HEK293 (cell line): ENCODE measurements around the gene EN2.

Experiments used
- CTCF ChIA-PET: fragments of 350-600 bp; formaldehyde crosslinking; extraction: SDS; loops from one replicate; lab custom pipeline; 2021; ENCODE audit warnings: antibody characterized with exemption; lab: Yijun Ruan, JAX
- POLR2A ChIA-PET: fragments of 300-600 bp; formaldehyde crosslinking; extraction: SDS; loops from one replicate; lab custom pipeline; 2020; ENCODE audit warnings: antibody characterized with exemption, inconsistent platforms; lab: Yijun Ruan, JAX
- H3K27ac ChIP-seq: fragments of 200-500 bp; sonication (Bioruptor generic); 2 replicates; pipeline ENCODE4 v1.5.1; 2014; ENCODE audit warnings: low read depth, low read length, control low read depth, inconsistent platforms; ENCODE audit errors: extremely low read depth
- H3K36me3 ChIP-seq, 2 experiments: fragments of 200-500 bp in 1 of 2; sonication (Bioruptor generic) in 1 of 2; 1 replicate in 1 of 2; 2 replicates in 1 of 2; pipeline ENCODE4 v1.5.1; 2014 to 2017; ENCODE audit warnings: inconsistent platforms in 2 of 2, low read length in 2 of 2; ENCODE audit not compliant: control insufficient read depth in 2 of 2, insufficient read depth in 1 of 2
- H3K4me1 ChIP-seq: fragments of 200-500 bp; sonication (Bioruptor generic); 2 replicates; pipeline ENCODE4 v1.5.1; 2014; ENCODE audit warnings: mild to moderate bottlenecking, low read length, inconsistent platforms; ENCODE audit not compliant: control insufficient read depth, insufficient read depth
- H3K4me3 ChIP-seq: 2 replicates; pipeline ENCODE4 v1.5.1; 2011; ENCODE audit warnings: low read depth, mild to moderate bottlenecking, control low read depth, low read length, moderate library complexity
- H3K9me3 ChIP-seq: fragments of 200-500 bp; sonication (Bioruptor generic); 2 replicates; pipeline ENCODE4 v1.5.1; 2014; ENCODE audit warnings: low read depth, low read length, inconsistent platforms; ENCODE audit not compliant: control insufficient read depth, insufficient read depth
- HOXD13 ChIP-seq: sonication (generic); formaldehyde crosslinking; IDR thresholded peaks from 2 replicates; pipeline ENCODE4 v1.8.0; 2022; ENCODE audit warnings: missing genetic modification reagents, borderline replicate concordance
- KLF17 ChIP-seq: fragments of 450-650 bp; formaldehyde crosslinking; IDR thresholded peaks from 2 replicates; pipeline ENCODE4 v1.5.1; 2016; ENCODE audit warnings: missing biosample characterization, missing genetic modification characterization
- REPIN1 ChIP-seq: fragments of 450-650 bp; formaldehyde crosslinking; IDR thresholded peaks from 2 replicates; pipeline ENCODE4 v1.5.1; 2017; ENCODE audit warnings: missing biosample characterization, missing genetic modification characterization, low read depth
- REST ChIP-seq: fragments of 450-650 bp; formaldehyde crosslinking; IDR thresholded peaks from 2 replicates; pipeline ENCODE4 v1.5.1; 2016; ENCODE audit warnings: missing biosample characterization, missing genetic modification characterization
- TCF7L2 ChIP-seq: IDR thresholded peaks from 2 replicates; pipeline ENCODE4 v1.6.1; 2011; ENCODE audit warnings: low read depth, mild to moderate bottlenecking, inconsistent platforms, low read length, moderate library complexity, borderline replicate concordance
- YY2 ChIP-seq: fragments of 450-650 bp; formaldehyde crosslinking; IDR thresholded peaks from 2 replicates; pipeline ENCODE4 v1.5.1; 2016; ENCODE audit warnings: missing biosample characterization, missing genetic modification characterization
- ZBTB21 ChIP-seq: fragments of 450-650 bp; formaldehyde crosslinking; IDR thresholded peaks from 2 replicates; pipeline ENCODE4 v1.5.1; 2017; ENCODE audit warnings: missing biosample characterization, missing genetic modification characterization
- ZFP41 ChIP-seq: fragments of 450-650 bp; formaldehyde crosslinking; IDR thresholded peaks from 2 replicates; pipeline ENCODE4 v1.5.1; 2016; ENCODE audit warnings: missing biosample characterization, missing genetic modification characterization, borderline replicate concordance
- ZFP69B ChIP-seq: fragments of 450-650 bp; formaldehyde crosslinking; IDR thresholded peaks from 2 replicates; pipeline ENCODE4 v1.5.1; 2016; ENCODE audit warnings: missing biosample characterization, missing genetic modification characterization
- ZNF132 ChIP-seq: fragments of 450-650 bp; formaldehyde crosslinking; IDR thresholded peaks from 2 replicates; pipeline ENCODE4 v1.5.1; 2017; ENCODE audit warnings: missing biosample characterization, missing genetic modification characterization, borderline replicate concordance
- ZNF140 ChIP-seq: fragments of 450-650 bp; formaldehyde crosslinking; IDR thresholded peaks from 2 replicates; pipeline ENCODE4 v1.5.1; 2016; ENCODE audit warnings: missing biosample characterization, missing genetic modification characterization
- ZNF157 ChIP-seq: fragments of 450-650 bp; formaldehyde crosslinking; IDR thresholded peaks from 2 replicates; pipeline ENCODE4 v1.5.1; 2016; ENCODE audit warnings: missing biosample characterization, missing genetic modification characterization
- ZNF16 ChIP-seq: fragments of 450-650 bp; formaldehyde crosslinking; IDR thresholded peaks from 2 replicates; pipeline ENCODE4 v1.5.1; 2016; ENCODE audit warnings: low read depth, missing biosample characterization, missing genetic modification characterization
- ZNF169 ChIP-seq: fragments of 450-650 bp; formaldehyde crosslinking; IDR thresholded peaks from 2 replicates; pipeline ENCODE4 v1.5.1; 2016; ENCODE audit warnings: missing biosample characterization, missing genetic modification characterization
- ZNF221 ChIP-seq: fragments of 450-650 bp; formaldehyde crosslinking; IDR thresholded peaks from 2 replicates; pipeline ENCODE4 v1.5.1; 2017; ENCODE audit warnings: missing biosample characterization, missing genetic modification characterization, borderline replicate concordance
- ZNF266 ChIP-seq: fragments of 450-650 bp; formaldehyde crosslinking; IDR thresholded peaks from 2 replicates; pipeline ENCODE4 v1.5.1; 2016; ENCODE audit warnings: missing biosample characterization, missing genetic modification characterization, low read depth
- ZNF350 ChIP-seq: fragments of 450-650 bp; formaldehyde crosslinking; IDR thresholded peaks from 2 replicates; pipeline ENCODE4 v1.5.0; 2017; ENCODE audit warnings: missing biosample characterization, mild to moderate bottlenecking, missing genetic modification characterization
- ZNF366 ChIP-seq: fragments of 450-650 bp; formaldehyde crosslinking; conservative IDR thresholded peaks from 2 replicates; pipeline ENCODE4 v1.5.1; 2016; ENCODE audit warnings: missing biosample characterization, missing genetic modification characterization
- ZNF394 ChIP-seq: fragments of 450-650 bp; formaldehyde crosslinking; IDR thresholded peaks from 2 replicates; pipeline ENCODE4 v1.5.1; 2016; ENCODE audit warnings: missing biosample characterization, missing genetic modification characterization, mild to moderate bottlenecking, moderate library complexity, borderline replicate concordance
- ZNF426 ChIP-seq: fragments of 450-650 bp; formaldehyde crosslinking; IDR thresholded peaks from 2 replicates; pipeline ENCODE4 v1.5.1; 2017; ENCODE audit warnings: missing biosample characterization, missing genetic modification characterization, mild to moderate bottlenecking, inconsistent platforms, moderate library complexity
- ZNF510 ChIP-seq: fragments of 450-650 bp; formaldehyde crosslinking; IDR thresholded peaks from 2 replicates; pipeline ENCODE4 v1.5.1; 2018; ENCODE audit warnings: mild to moderate bottlenecking, missing genetic modification characterization, missing biosample characterization; ENCODE audit not compliant: insufficient replicate concordance
- ZNF571 ChIP-seq: fragments of 450-650 bp; formaldehyde crosslinking; IDR thresholded peaks from 2 replicates; pipeline ENCODE4 v1.5.0; 2017; ENCODE audit warnings: missing biosample characterization, missing genetic modification characterization
- ZNF610 ChIP-seq: fragments of 450-650 bp; formaldehyde crosslinking; IDR thresholded peaks from 2 replicates; pipeline ENCODE4 v1.5.1; 2016; ENCODE audit warnings: missing biosample characterization, missing genetic modification characterization, borderline replicate concordance
- ZSCAN16 ChIP-seq: fragments of 450-650 bp; formaldehyde crosslinking; IDR thresholded peaks from 2 replicates; pipeline ENCODE4 v1.5.1; 2016; ENCODE audit warnings: missing biosample characterization, missing genetic modification characterization
- ZSCAN4 ChIP-seq: fragments of 450-650 bp; formaldehyde crosslinking; IDR thresholded peaks from 2 replicates; pipeline ENCODE4 v1.5.1; 2017; ENCODE audit warnings: missing biosample characterization, missing genetic modification characterization

EN2 gene

GRCh38 chr7:155468785-155469148 is 10.8 kb downstream of the EN2 start (continued):
- TF ChIP-seq ZNF16 (tag by site-specific recombination) (no peak), ZNF610 (tag by site-specific recombination) (no peak), ZNF169 (tag by site-specific recombination) (no peak)

GRCh38 chr7:155469311-155470185 is 11.6 kb downstream of the EN2 start:
- ChIA-PET POLR2A (no interaction called here), CTCF (interaction anchor here (0.6 kb wide), 1 partner anchor 54 kb away, joined by 3 read pairs; no protein-coding TSS in a partner anchor)
- H3K36me3 ChIP-seq, result peaks cover 0 to 16% of the 10 kb centered on the region in 2 experiments; a peak in 1 of 3 replicates
- no peak for TF ChIP-seq ZBTB21 (tag by site-specific recombination)
- TF ChIP-seq ZNF350 (tag by site-specific recombination), result no peak
- no peaks in the 10 kb centered on the region for H3K9me3 ChIP-seq
- H3K27ac ChIP-seq, result no peak overlapping the region
- H3K4me1 ChIP-seq, result no peaks in the 10 kb centered on the region
- H3K4me3 ChIP-seq, result no peak overlapping the region

GRCh38 chr7:155470186-155470487 is 12.2 kb downstream of the EN2 start:
- Histone ChIP-seq H3K9me3 (no peaks in the 10 kb centered on the region), H3K27ac (no peak overlapping the region)
- POLR2A ChIA-PET, result no interaction called here
- TF ChIP-seq ZNF157 (tag by site-specific recombination) (no peak), ZNF140 (no peak), ZFP69B (tag by site-specific recombination) (no peak), REPIN1 (tag by site-specific recombination) (no peak), ZNF366 (tag by site-specific recombination) (no peak), ZNF571 (tag by site-specific recombination) (no peak), REST (no peak), ZNF132 (tag by site-specific recombination) (no peak), ZNF394 (tag by site-specific recombination) (no peak), TCF7L2 (no peak), ZNF266 (tag by site-specific recombination) (no peak), KLF17 (tag by site-specific recombination) (no peak), ZNF221 (tag by site-specific recombination) (no peak), ZNF510 (no peak), ZFP41 (tag by site-specific recombination) (no peak), ZSCAN4 (tag by site-specific recombination) (no peak), ZSCAN16 (tag by site-specific recombination) (no peak), HOXD13 (no peak), YY2 (tag by site-specific recombination) (no peak), ZNF426 (tag by site-specific recombination) (no peak)
- TF ChIP-seq, all 188 proteins: peak for 0
- CTCF ChIA-PET, result no interaction called here
- Histone ChIP-seq H3K36me3 (peaks cover 0 to 14% of the 10 kb centered on the region in 2 experiments; a peak in 1 of 3 replicates), H3K4me1 (no peaks in the 10 kb centered on the region), H3K4me3 (no peak overlapping the region)
